DND-41 (cell line): ENCODE results near the gene CADPS.

ENCODE experiments used
- ATAC-seq: fragments of 200-7000 bp; cut with Tn5 transposase; 3 replicates; pipeline ENCODE4 v1.9.1; 2021; ENCODE audit warnings: low read depth; ENCODE audit not compliant: insufficient read depth
- DNase-seq: peaks from one replicate; pipeline ENCODE4 v3.0.0-alpha.2; 2020
- H2AFZ ChIP-seq: 2 replicates; pipeline ENCODE4 v1.6.0; 2012; ENCODE audit warnings: low read depth, low read length
- H3K27ac ChIP-seq: 2 replicates; pipeline ENCODE4 v1.5.1; 2012; ENCODE audit warnings: low read length, inconsistent platforms
- H3K27me3 ChIP-seq: fragments of 200-600 bp; sonication (generic); 2 replicates; pipeline ENCODE4 v1.6.0; 2012; ENCODE audit warnings: low read length, mild to moderate bottlenecking, inconsistent platforms; ENCODE audit not compliant: insufficient read depth, poor library complexity
- H3K36me3 ChIP-seq: 2 replicates; pipeline ENCODE4 v1.5.1; 2012; ENCODE audit warnings: low read length, inconsistent platforms; ENCODE audit not compliant: insufficient read depth
- H3K4me1 ChIP-seq: 2 replicates; pipeline ENCODE4 v1.5.1; 2012; ENCODE audit warnings: mild to moderate bottlenecking, low read length; ENCODE audit not compliant: insufficient read depth
- H3K4me2 ChIP-seq: 2 replicates; pipeline ENCODE4 v1.6.0; 2012; ENCODE audit warnings: mild to moderate bottlenecking, moderate library complexity, low read length, inconsistent platforms; ENCODE audit not compliant: insufficient read depth
- H3K4me3 ChIP-seq, 2 experiments: fragments of 200-600 bp in 1 of 2; shearing (Covaris generic) in 1 of 2; 2 replicates each; pipeline ENCODE4 v1.5.1; 2012 to 2016; ENCODE audit warnings: inconsistent platforms in 2 of 2, low read length in 2 of 2, mild to moderate bottlenecking in 2 of 2, low read depth in 1 of 2, moderate library complexity in 1 of 2
- H3K79me2 ChIP-seq: 2 replicates; pipeline ENCODE4 v1.6.0; 2012; ENCODE audit warnings: low read length, inconsistent platforms; ENCODE audit not compliant: insufficient read depth
- H3K9ac ChIP-seq: 2 replicates; pipeline ENCODE4 v1.6.0; 2012; ENCODE audit warnings: low read depth, mild to moderate bottlenecking, inconsistent platforms, low read length, moderate library complexity
- H3K9me3 ChIP-seq: 2 replicates; pipeline ENCODE4 v1.5.1; 2012; ENCODE audit warnings: low read length, moderate library complexity, mild to moderate bottlenecking, inconsistent platforms; ENCODE audit not compliant: insufficient read depth, severe bottlenecking
- H4K20me1 ChIP-seq: 2 replicates; pipeline ENCODE4 v1.6.0; 2012; ENCODE audit warnings: low read length; ENCODE audit not compliant: insufficient read depth
- EZH2 ChIP-seq: IDR thresholded peaks from 3 replicates; pipeline ENCODE4 v1.6.1; 2012; ENCODE audit warnings: borderline replicate concordance, low read depth, mild to moderate bottlenecking, moderate library complexity, low read length, inconsistent platforms; ENCODE audit not compliant: severe bottlenecking
- TF ChIP-seq, protein P1 (sequence below): IDR thresholded peaks from 2 replicates; pipeline ENCODE4 v1.5.1; 2012; ENCODE audit warnings: borderline replicate concordance, low read length, moderate library complexity, mild to moderate bottlenecking; ENCODE audit not compliant: poor library complexity, severe bottlenecking; ENCODE audit errors: extremely low read depth

CADPS gene

DNA sequence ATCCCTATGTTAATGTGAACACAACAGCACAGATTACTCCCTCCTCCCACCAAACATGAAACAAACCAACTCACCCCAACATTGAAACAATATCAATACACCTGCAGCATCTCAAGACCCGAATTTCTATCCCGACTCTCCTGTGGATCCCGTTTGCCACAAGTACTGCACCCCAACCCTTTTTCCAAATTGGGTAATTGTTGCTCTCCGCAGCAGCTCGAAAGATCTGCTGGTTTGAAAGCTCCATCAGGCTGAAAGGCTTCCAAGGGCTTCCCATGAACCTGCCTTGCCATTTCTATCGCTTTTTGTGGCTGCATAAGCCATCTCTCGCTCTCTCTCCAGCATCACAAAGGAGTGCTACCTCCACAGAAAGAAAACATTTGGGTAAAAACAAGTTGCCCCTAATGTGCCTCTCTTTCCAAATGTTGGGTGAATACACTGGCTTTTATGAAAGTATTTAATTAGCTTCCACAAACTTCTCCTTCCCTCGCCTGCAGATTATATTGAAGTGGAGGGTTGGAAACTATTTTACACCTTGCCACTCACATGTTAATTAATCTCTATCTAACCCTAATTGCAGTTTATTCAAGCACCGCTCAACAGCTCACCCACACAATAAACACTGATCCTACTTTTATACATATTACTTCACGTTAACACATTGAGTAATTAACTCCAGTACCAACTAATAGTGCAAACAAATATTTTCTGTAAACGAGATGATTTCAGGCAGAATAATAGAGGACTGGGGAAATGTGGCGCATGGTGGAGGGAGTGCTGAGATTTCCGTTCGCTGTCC, 499.4 kb downstream of the CADPS start:
- H3K9ac ChIP-seq = no peak overlapping the region
- no peaks in the 10 kb centered on the region for H4K20me1 ChIP-seq
- ATAC-seq (no peak), DNase-seq (no peak)
- no peak overlapping the region for H3K27ac ChIP-seq
- H3K27me3 ChIP-seq = peaks cover under 1% of the 10 kb centered on the region
- no peaks in the 10 kb centered on the region for H3K79me2 ChIP-seq
- no peaks in the 10 kb centered on the region for H3K9me3 ChIP-seq
- no peak overlapping the region for H3K4me3 ChIP-seq
- H3K4me2 ChIP-seq = no peak overlapping the region
- no peaks in the 10 kb centered on the region for H3K36me3 ChIP-seq
- no peak for TF ChIP-seq EZH2
- TF ChIP-seq, protein P1, sequence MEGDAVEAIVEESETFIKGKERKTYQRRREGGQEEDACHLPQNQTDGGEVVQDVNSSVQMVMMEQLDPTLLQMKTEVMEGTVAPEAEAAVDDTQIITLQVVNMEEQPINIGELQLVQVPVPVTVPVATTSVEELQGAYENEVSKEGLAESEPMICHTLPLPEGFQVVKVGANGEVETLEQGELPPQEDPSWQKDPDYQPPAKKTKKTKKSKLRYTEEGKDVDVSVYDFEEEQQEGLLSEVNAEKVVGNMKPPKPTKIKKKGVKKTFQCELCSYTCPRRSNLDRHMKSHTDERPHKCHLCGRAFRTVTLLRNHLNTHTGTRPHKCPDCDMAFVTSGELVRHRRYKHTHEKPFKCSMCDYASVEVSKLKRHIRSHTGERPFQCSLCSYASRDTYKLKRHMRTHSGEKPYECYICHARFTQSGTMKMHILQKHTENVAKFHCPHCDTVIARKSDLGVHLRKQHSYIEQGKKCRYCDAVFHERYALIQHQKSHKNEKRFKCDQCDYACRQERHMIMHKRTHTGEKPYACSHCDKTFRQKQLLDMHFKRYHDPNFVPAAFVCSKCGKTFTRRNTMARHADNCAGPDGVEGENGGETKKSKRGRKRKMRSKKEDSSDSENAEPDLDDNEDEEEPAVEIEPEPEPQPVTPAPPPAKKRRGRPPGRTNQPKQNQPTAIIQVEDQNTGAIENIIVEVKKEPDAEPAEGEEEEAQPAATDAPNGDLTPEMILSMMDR = no peak
- no peak overlapping the region for H2AFZ ChIP-seq
- no peaks in the 10 kb centered on the region for H3K4me1 ChIP-seq

- Histone ChIP-seq H3K27me3 (no peaks in the 10 kb centered on the region), H3K79me2 (no peaks in the 10 kb centered on the region), H3K9me3 (no peaks in the 10 kb centered on the region), H3K9ac (no peak overlapping the region), H4K20me1 (no peaks in the 10 kb centered on the region), H3K4me2 (no peak overlapping the region), H3K36me3 (no peaks in the 10 kb centered on the region), H2AFZ (no peak overlapping the region), H3K4me3 (no peak overlapping the region), H3K27ac (no peak overlapping the region), H3K4me1 (no peaks in the 10 kb centered on the region)
- DNase-seq = no peak
- TF ChIP-seq, protein P1 = no peak
- no peak for TF ChIP-seq EZH2
- ATAC-seq = no peak
Measured at GRCh38 chr3:62374341-62375218, 500.6 kb downstream of the CADPS start.

GRCh38 chr3:62373714-62374333, 501.4 kb downstream of the CADPS start:
- TF ChIP-seq, protein P1 = no peak
- TF ChIP-seq EZH2 = no peak
- Histone ChIP-seq H3K4me2 (no peak overlapping the region), H3K27me3 (no peaks in the 10 kb centered on the region), H3K4me1 (no peaks in the 10 kb centered on the region), H3K4me3 (no peak overlapping the region), H3K36me3 (no peaks in the 10 kb centered on the region), H3K9ac (no peak overlapping the region), H3K79me2 (no peaks in the 10 kb centered on the region), H3K27ac (no peak overlapping the region), H3K9me3 (no peaks in the 10 kb centered on the region), H4K20me1 (no peaks in the 10 kb centered on the region), H2AFZ (no peak overlapping the region)
- ATAC-seq (no peak), DNase-seq (no peak)
